B cell (primary cell): ENCODE data around the gene PLCD3. TPM values are rescaled to one million over a fixed set of nuclear protein-coding genes. Genes with fewer than 3 reads are reported as not detected.

ENCODE experiments used
- ATAC-seq: fragments of 200-7000 bp; cut with Tn5 transposase; one replicate; pipeline ENCODE4 v1.10.0; 2021; ENCODE audit warnings: low read depth, mild to moderate bottlenecking, moderate number of reproducible peaks, moderate library complexity
- CTCF ChIA-PET: fragments of 350-600 bp; sonication (Branson Sonifier 250); formaldehyde crosslinking; loops from one replicate; lab custom pipeline; 2021; ENCODE audit warnings: antibody characterized with exemption, inconsistent platforms; lab: Charles Lee
- POLR2A ChIA-PET: fragments of 350-600 bp; sonication (Branson Sonifier 250); formaldehyde crosslinking; loops from one replicate; lab custom pipeline; 2021; ENCODE audit warnings: antibody characterized with exemption; lab: Charles Lee
- DNase-seq: peaks from one replicate; pipeline ENCODE4 v3.0.0; 2013
- H2AFZ ChIP-seq: 2 replicates; pipeline ENCODE4 v1.6.1; 2012; ENCODE audit warnings: mild to moderate bottlenecking, low read depth, low read length; ENCODE audit not compliant: insufficient read depth, poor library complexity, severe bottlenecking
- H3K27ac ChIP-seq, 2 donors: 1 replicate in 1 of 2; 2 replicates in 1 of 2; pipeline ENCODE4 v1.5.1; 2012 to 2013; ENCODE audit warnings: low read length in 2 of 2, mild to moderate bottlenecking in 2 of 2, moderate library complexity in 1 of 2
- H3K27me3 ChIP-seq, 4 experiments: fragments of 200-600 bp in 1 of 4; sonication (generic) in 1 of 4; replicated peaks in 1 of 4; 1 replicate in 2 of 4; 2 replicates in 2 of 4; pipeline versions ENCODE4 v1.6.1 to v1.7.0; 2013 to 2016; ENCODE audit warnings: low read length in 3 of 4, mild to moderate bottlenecking in 2 of 4, mixed read lengths in 1 of 4, moderate library complexity in 1 of 4; ENCODE audit not compliant: insufficient read depth in 4 of 4, control insufficient read depth in 3 of 4; ENCODE audit errors: control extremely low read depth in 1 of 4
- H3K36me3 ChIP-seq, 2 experiments: replicated peaks in 1 of 2; 1 replicate in 1 of 2; 2 replicates in 1 of 2; pipeline versions ENCODE4 v1.6.1 to v1.7.1; 2013; ENCODE audit warnings: low read length in 1 of 2; ENCODE audit not compliant: insufficient read depth in 2 of 2, control insufficient read depth in 1 of 2; ENCODE audit errors: control extremely low read depth in 1 of 2, extremely low read depth in 1 of 2
- H3K4me1 ChIP-seq, 2 donors: fragments of 200-600 bp in 1 of 2; sonication (generic) in 1 of 2; 1 replicate in 1 of 2; 2 replicates in 1 of 2; pipeline versions ENCODE4 v1.5.1 to v1.6.1; 2013 to 2017; ENCODE audit warnings: low read length in 2 of 2; ENCODE audit not compliant: control insufficient read depth in 2 of 2, insufficient read depth in 2 of 2
- H3K4me2 ChIP-seq: replicated peaks from 2 replicates; pipeline ENCODE3; 2012; ENCODE audit warnings: mild to moderate bottlenecking, low read depth, low read length; ENCODE audit not compliant: poor library complexity, severe bottlenecking
- H3K4me3 ChIP-seq, 5 experiments: fragments of 200-600 bp in 1 of 5; sonication (generic) in 1 of 5; 1 replicate in 3 of 5; 2 replicates in 2 of 5; pipeline versions ENCODE4 v1.5.1 to v1.7.0; 2011 to 2016; ENCODE audit warnings: low read length in 4 of 5, mild to moderate bottlenecking in 4 of 5, low read depth in 2 of 5, control low read depth in 1 of 5, moderate library complexity in 1 of 5; ENCODE audit not compliant: insufficient read depth in 1 of 5; ENCODE audit errors: control extremely low read depth in 1 of 5, extremely low read depth in 1 of 5
- H3K79me2 ChIP-seq: fragments of 200-600 bp; sonication (generic); one replicate; pipeline ENCODE4 v1.6.0; 2016; ENCODE audit warnings: low read length; ENCODE audit not compliant: control insufficient read depth, insufficient read depth
- H3K9ac ChIP-seq: fragments of 200-600 bp; sonication (generic); 2 replicates; pipeline ENCODE4 v1.6.1; 2017; ENCODE audit warnings: mild to moderate bottlenecking, low read length, moderate library complexity
- H3K9me3 ChIP-seq, 3 donors: one replicate each; pipeline versions ENCODE4 v1.6.1 to v1.7.1; 2013; ENCODE audit warnings: low read length in 2 of 3; ENCODE audit not compliant: control insufficient read depth in 2 of 3, insufficient read depth in 1 of 3; ENCODE audit errors: control extremely low read depth in 1 of 3
- H4K20me1 ChIP-seq: 2 replicates; pipeline ENCODE4 v1.6.0; 2012; ENCODE audit warnings: mild to moderate bottlenecking, low read length; ENCODE audit not compliant: insufficient read depth, control insufficient read depth, poor library complexity, severe bottlenecking
- H3K27ac Mint-ChIP-seq: one replicate; pipeline ENCODE4 v1.8.0; 2021; ENCODE audit warnings: mixed read lengths
- H3K27me3 Mint-ChIP-seq: one replicate; pipeline ENCODE4 v1.8.0; 2021; ENCODE audit warnings: mixed read lengths
- H3K4me1 Mint-ChIP-seq: one replicate; pipeline ENCODE4 v1.8.0; 2021; ENCODE audit warnings: mixed read lengths
- H3K4me3 Mint-ChIP-seq: one replicate; pipeline ENCODE4 v1.8.0; 2021; ENCODE audit warnings: mixed read lengths
- H3K9me3 Mint-ChIP-seq: one replicate; pipeline ENCODE4 v1.8.0; 2022; ENCODE audit warnings: mixed read lengths; ENCODE audit not compliant: insufficient read depth
- EZH2 ChIP-seq: IDR thresholded peaks from 2 replicates; pipeline ENCODE4 v1.6.1; 2012; ENCODE audit warnings: borderline replicate concordance, low read depth, mild to moderate bottlenecking, moderate library complexity, low read length; ENCODE audit not compliant: insufficient read depth, poor library complexity, severe bottlenecking
- WGBS: methylation state at CpG from one replicate; pipeline ENCODE4 v1.1.5; 2013; ENCODE audit warnings: missing lambda C conversion rate; ENCODE audit not compliant: insufficient coverage; 5-methylcytosine and 5-hydroxymethylcytosine counted together
- intact Hi-C: fragments of 100-400 bp; cut with micrococcal nuclease; formaldehyde crosslinking; loops from one replicate; pipeline ENCODE4 v1.10.0; 2022
- polyA plus RNA-seq: library from polyadenylated mRNA; depleted of rRNA; stranded (reverse); fragments of >200 nt; gene quantifications from 2 replicates; pipeline ENCODE4 v1.2.3, GENCODE V29; 2012
- total RNA-seq, 2 donors: library from RNA; stranded (reverse); fragments of 120-200 nt in 1 of 2; gene quantifications; 1 replicate in 1 of 2; 2 replicates in 1 of 2; pipeline versions ENCODE4 v1.2.3 to v1.2.4, GENCODE V29; 2013 to 2022
- TF ChIP-seq, protein P1 (sequence below): fragments of 200-600 bp; IDR thresholded peaks from one replicate; pipeline ENCODE4 v1.8.0; 2022; ENCODE audit warnings: antibody characterized with exemption, mild to moderate bottlenecking

PLCD3 gene
- total and polyA plus RNA-seq, 2 donors (not counting 1 experiment from before 2014, with no cell fraction given): 0.54 to 2.2 TPM

DNA sequence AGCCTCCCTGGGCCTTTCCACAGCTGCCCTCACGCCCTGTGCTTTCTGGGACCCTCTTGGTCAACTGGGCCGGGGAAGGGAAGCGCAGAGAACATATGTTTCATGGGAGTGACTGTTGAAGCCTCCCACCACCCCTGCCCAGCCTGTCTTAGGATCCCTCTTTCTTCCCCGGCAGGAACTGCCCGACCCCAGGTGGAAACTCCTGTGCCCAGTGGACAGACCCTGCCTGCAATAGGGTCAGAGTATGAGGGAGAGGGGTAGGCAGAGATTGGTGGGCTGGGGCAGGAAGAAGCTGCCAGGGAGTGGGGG, 39.9 kb upstream of the PLCD3 start:
- Histone ChIP-seq H2AFZ (peak overlapping the region; percentile 87), H3K9ac (peak overlapping the region; percentile 54), H3K36me3 (no peaks in the 10 kb centered on the region), H3K27me3 (no peaks in the 10 kb centered on the region), H3K27ac (peak overlapping the region; percentile 40 to 63), H3K9me3 (no peaks in the 10 kb centered on the region), H3K4me1 (peaks cover 11 to 16% of the 10 kb centered on the region in 2 donors), H3K4me3 (peak overlapping the region in 4 of 5 experiments; percentile 31 to 51 (median 49)), H3K79me2 (no peaks in the 10 kb centered on the region), H3K4me2 (peak overlapping the region; percentile 76), H4K20me1 (no peaks in the 10 kb centered on the region)
- DNase-seq (no peak), ATAC-seq (no peak)
- H3K9me3 Mint-ChIP-seq: no peaks in the 10 kb centered on the region
- H3K27me3 Mint-ChIP-seq: no peaks in the 10 kb centered on the region
- ChIA-PET CTCF (interaction anchor here (0.7 to 3.0 kb wide), 10 partner anchors 9 to 58 kb away, joined by 3 to 32 read pairs (median 6); partner anchors contain the start of genes ACBD4, HEXIM1 and HEXIM2), POLR2A (interaction anchor here (0.5 to 3.6 kb wide), 7 partner anchors 10 to 827 kb away, joined by 3 to 23 read pairs (median 4); partner anchors contain the start of genes GRN, HEXIM1 and HEXIM2)
- 100% methylated on average over 1 of the region's 5 CpGs for WGBS
- intact Hi-C loops: loop anchor here (1.0 to 2.0 kb wide), 4 partner anchors 11 to 75 kb away; partner anchors contain the start of genes ACBD4, HEXIM1 and HEXIM2
- H3K27ac Mint-ChIP-seq: peak overlapping the region; percentile 97
- TF ChIP-seq, protein P1, sequence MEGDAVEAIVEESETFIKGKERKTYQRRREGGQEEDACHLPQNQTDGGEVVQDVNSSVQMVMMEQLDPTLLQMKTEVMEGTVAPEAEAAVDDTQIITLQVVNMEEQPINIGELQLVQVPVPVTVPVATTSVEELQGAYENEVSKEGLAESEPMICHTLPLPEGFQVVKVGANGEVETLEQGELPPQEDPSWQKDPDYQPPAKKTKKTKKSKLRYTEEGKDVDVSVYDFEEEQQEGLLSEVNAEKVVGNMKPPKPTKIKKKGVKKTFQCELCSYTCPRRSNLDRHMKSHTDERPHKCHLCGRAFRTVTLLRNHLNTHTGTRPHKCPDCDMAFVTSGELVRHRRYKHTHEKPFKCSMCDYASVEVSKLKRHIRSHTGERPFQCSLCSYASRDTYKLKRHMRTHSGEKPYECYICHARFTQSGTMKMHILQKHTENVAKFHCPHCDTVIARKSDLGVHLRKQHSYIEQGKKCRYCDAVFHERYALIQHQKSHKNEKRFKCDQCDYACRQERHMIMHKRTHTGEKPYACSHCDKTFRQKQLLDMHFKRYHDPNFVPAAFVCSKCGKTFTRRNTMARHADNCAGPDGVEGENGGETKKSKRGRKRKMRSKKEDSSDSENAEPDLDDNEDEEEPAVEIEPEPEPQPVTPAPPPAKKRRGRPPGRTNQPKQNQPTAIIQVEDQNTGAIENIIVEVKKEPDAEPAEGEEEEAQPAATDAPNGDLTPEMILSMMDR: no peak
- no peak for TF ChIP-seq EZH2
- peak overlapping the region; percentile 86 for H3K4me3 Mint-ChIP-seq
- H3K4me1 Mint-ChIP-seq: peaks cover 12% of the 10 kb centered on the region
